ENCODE results near the gene TIFAB.

The TIFAB gene

GRCh38 chr5:135449644-135450043 lies 2.5 kb downstream of the TIFAB start:
- Histone ChIP-seq H3K4me3 (ENCODE audit: low read depth in 1 of 2, low read length in 2 of 2) (no peak overlapping the region), H4K20me1 (ENCODE audit: insufficient read depth, low read length) (no peaks in the 10 kb centered on the region), H3K27ac (ENCODE audit: low read length) (no peak overlapping the region), H3K79me2 (ENCODE audit: insufficient read depth, low read length) (no peaks in the 10 kb centered on the region), H3K36me3 (ENCODE audit: insufficient read depth, low read length) (no peaks in the 10 kb centered on the region), H3K4me2 (ENCODE audit: insufficient read depth, low read length) (no peak overlapping the region), H2AFZ (ENCODE audit: low read depth, low read length) (no peak overlapping the region), H3K27me3 (ENCODE audit: insufficient read depth, low read length, poor library complexity) (peaks cover 24% of the 10 kb centered on the region), H3K9me3 (ENCODE audit: insufficient read depth, low read length, severe bottlenecking) (no peaks in the 10 kb centered on the region), H3K4me1 (ENCODE audit: insufficient read depth, low read length) (no peaks in the 10 kb centered on the region), H3K9ac (ENCODE audit: low read depth, low read length) (no peak overlapping the region)
- TF ChIP-seq, protein P1, sequence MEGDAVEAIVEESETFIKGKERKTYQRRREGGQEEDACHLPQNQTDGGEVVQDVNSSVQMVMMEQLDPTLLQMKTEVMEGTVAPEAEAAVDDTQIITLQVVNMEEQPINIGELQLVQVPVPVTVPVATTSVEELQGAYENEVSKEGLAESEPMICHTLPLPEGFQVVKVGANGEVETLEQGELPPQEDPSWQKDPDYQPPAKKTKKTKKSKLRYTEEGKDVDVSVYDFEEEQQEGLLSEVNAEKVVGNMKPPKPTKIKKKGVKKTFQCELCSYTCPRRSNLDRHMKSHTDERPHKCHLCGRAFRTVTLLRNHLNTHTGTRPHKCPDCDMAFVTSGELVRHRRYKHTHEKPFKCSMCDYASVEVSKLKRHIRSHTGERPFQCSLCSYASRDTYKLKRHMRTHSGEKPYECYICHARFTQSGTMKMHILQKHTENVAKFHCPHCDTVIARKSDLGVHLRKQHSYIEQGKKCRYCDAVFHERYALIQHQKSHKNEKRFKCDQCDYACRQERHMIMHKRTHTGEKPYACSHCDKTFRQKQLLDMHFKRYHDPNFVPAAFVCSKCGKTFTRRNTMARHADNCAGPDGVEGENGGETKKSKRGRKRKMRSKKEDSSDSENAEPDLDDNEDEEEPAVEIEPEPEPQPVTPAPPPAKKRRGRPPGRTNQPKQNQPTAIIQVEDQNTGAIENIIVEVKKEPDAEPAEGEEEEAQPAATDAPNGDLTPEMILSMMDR (IDR thresholded peaks at IDR 0.05; ENCODE audit: borderline replicate concordance, extremely low read depth, low read length, poor library complexity, severe bottlenecking) = no peak
- no peak for TF ChIP-seq EZH2 (IDR thresholded peaks at IDR 0.05; ENCODE audit: borderline replicate concordance, low read depth, low read length, severe bottlenecking)
- ATAC-seq (ENCODE audit: insufficient read depth, low read depth) = no peak
- DNase-seq = no peak

DNA sequence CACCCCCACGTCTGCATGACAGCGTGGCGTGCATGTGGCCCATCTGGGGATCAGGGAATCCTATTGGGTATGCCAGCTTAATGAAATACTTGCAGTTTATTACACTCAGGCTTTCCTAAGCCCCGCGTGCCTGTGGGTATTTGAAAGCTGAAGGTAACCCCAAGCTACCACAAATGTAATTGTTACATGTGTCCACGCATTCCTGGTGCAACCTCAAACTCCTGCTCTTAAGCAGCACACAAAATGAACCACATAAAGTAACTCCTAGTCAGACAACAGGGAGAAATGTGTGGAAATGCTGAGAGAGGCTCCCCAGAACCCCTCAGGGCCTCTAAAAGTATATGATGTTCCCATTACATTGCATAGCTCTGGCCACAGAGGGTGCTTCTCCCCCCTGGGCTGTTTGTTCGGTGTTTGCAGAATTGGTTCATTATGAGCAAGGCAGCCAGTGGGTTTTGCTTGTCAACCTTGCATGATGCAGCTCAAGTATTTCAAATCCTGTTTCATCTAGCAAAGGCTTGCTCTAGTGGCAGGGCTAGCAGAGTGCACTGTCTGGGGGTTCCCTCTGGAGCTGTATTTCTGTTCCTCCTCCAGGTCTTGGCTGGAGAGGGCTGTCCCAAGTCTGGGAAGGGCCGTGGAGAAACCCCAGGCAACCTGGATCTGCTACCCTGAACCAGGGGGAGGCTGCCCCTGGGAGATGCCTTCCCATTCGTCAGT lies 3.2 kb downstream of the TIFAB start:
- Histone ChIP-seq H3K79me2 (ENCODE audit: insufficient read depth, low read length) (no peaks in the 10 kb centered on the region), H3K4me1 (ENCODE audit: insufficient read depth, low read length) (no peaks in the 10 kb centered on the region), H3K9me3 (ENCODE audit: insufficient read depth, low read length, severe bottlenecking) (no peaks in the 10 kb centered on the region), H3K36me3 (ENCODE audit: insufficient read depth, low read length) (no peaks in the 10 kb centered on the region), H4K20me1 (ENCODE audit: insufficient read depth, low read length) (no peaks in the 10 kb centered on the region), H3K9ac (ENCODE audit: low read depth, low read length) (no peak overlapping the region), H3K27ac (ENCODE audit: low read length) (no peak overlapping the region), H3K4me3 (ENCODE audit: low read depth in 1 of 2, low read length in 2 of 2) (no peak overlapping the region), H3K4me2 (ENCODE audit: insufficient read depth, low read length) (no peak overlapping the region), H3K27me3 (ENCODE audit: insufficient read depth, low read length, poor library complexity) (peaks cover 24% of the 10 kb centered on the region), H2AFZ (ENCODE audit: low read depth, low read length) (no peak overlapping the region)
- ATAC-seq (ENCODE audit: insufficient read depth, low read depth) (no peak), DNase-seq (no peak)
- no peak for TF ChIP-seq EZH2 (IDR thresholded peaks at IDR 0.05; ENCODE audit: borderline replicate concordance, low read depth, low read length, severe bottlenecking)
- TF ChIP-seq, protein P1 (IDR thresholded peaks at IDR 0.05; ENCODE audit: borderline replicate concordance, extremely low read depth, low read length, poor library complexity, severe bottlenecking) = no peak

- no peaks in the 10 kb centered on the region for H3K36me3 ChIP-seq (ENCODE audit: insufficient read depth, low read length)
- no peaks in the 10 kb centered on the region for H4K20me1 ChIP-seq (ENCODE audit: insufficient read depth, low read length)
- no peaks in the 10 kb centered on the region for H3K4me1 ChIP-seq (ENCODE audit: insufficient read depth, low read length)
- H3K27ac ChIP-seq (ENCODE audit: low read length) = no peak overlapping the region
- no peak for TF ChIP-seq EZH2 (IDR thresholded peaks at IDR 0.05; ENCODE audit: borderline replicate concordance, low read depth, low read length, severe bottlenecking)
- TF ChIP-seq, protein P1 (IDR thresholded peaks at IDR 0.05; ENCODE audit: borderline replicate concordance, extremely low read depth, low read length, poor library complexity, severe bottlenecking) = no peak
- H3K4me2 ChIP-seq (ENCODE audit: insufficient read depth, low read length) = no peak overlapping the region
- no peak for DNase-seq
- no peak overlapping the region for H2AFZ ChIP-seq (ENCODE audit: low read depth, low read length)
- H3K4me3 ChIP-seq (ENCODE audit: low read depth in 1 of 2, low read length in 2 of 2) = no peak overlapping the region
- ATAC-seq (ENCODE audit: insufficient read depth, low read depth) = no peak
- H3K79me2 ChIP-seq (ENCODE audit: insufficient read depth, low read length) = no peaks in the 10 kb centered on the region
- no peaks in the 10 kb centered on the region for H3K9me3 ChIP-seq (ENCODE audit: insufficient read depth, low read length, severe bottlenecking)
- peaks cover 24% of the 10 kb centered on the region for H3K27me3 ChIP-seq (ENCODE audit: insufficient read depth, low read length, poor library complexity)
- H3K9ac ChIP-seq (ENCODE audit: low read depth, low read length) = no peak overlapping the region
Observed at GRCh38 chr5:135448071-135448739, 3.9 kb downstream of the TIFAB start.

Data from DND-41 (cell line).